Measurements from ENCODE around the gene SRPX.

SRPX gene

DNA sequence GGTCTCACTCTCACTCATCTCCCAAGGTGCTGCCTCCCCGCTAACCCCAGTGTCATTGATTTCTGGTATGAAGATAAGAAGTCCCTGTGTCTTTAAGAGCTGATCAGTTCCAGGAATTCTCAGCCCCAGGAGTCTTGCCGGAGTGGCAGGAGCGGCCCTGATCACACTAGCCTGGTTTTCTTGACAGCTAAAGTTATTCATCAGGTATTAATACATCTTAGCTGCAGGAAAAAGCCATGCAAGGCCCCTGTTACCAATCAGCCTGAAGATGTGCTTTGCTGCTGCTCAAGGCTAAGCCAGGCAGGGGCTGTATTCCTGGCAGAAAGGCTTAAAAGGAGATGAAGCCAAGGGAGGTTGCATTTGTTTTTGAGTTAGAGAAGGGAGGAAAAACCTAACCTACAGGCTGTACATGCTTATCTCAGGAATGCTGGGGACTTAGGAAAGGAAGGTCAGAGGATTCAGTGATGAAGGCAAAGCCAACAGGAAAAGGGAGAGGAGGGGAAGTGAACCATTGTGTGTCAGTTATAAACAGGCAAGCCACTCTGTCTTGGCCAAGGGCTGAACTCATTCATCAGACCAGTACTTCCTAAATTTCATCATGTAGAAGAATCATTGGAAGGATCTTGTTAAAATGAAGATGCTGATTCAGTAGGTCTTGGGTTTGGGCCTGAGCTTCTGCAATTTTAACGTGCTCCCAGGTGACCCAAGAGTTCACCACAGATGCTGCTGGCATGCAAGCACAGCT lies 8.6 kb downstream of the SRPX start:
- peak; percentile 8 to 46 (median 32) for DNase-seq

DNA sequence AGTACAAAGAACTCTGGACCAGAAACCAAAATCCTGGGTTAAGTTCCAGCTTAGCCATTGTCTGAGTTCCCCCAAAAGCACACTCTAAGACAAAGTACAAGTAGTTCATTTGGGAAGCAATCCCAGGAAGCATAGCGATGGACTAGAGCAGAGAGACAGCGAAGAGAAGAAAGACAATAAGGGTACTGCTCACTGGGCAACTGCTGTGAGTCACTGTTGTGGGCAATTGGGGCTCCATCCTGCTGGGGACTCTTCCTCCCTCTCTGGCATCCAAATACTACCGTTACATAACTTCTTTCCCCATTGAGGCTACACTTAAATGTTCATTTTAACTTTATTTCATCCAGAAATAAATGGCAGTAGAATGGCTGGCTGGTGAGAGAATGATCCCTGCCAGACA lies 14.1 kb downstream of the SRPX start:
- DNase-seq, result no peak

DNA sequence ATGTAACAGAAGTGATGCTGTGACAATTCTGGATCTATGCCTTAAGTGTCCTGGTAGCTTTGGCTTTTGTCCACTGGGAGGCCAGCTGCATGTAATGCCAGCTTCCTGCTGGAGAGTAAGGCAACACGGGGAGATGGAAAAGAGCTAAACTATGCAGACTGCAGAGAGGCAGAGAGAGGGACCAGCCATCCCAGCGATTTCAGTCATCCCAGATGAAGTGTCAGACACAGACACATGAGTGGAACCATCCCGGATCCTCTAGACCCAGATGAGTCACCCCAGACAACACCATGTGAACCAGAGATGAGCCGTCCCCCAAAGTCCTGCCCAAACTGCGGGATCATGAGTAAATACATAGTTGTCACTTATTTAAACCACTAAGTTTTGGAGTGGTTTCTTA lies 14.6 kb downstream of the SRPX start:
- DNase-seq, result no peak

DNA sequence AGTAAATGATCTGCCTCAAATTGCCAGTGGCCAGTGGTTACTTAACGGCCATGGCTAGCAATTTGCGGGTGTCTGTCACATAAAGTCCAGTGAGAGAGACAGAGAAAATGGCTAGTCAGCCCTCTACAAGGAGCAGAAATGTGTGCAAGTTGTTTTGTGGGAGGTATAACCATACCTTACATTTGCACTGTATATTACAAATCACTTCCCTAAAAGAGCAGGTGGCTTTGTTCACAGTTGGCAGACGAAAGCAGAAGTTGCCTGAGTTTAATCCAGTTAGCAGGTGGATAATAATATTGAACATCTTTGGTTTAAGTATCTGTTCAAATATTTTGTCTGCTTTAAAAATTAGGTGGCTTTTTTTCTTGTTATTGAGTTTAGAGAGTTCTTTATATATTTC lies 15.6 kb downstream of the SRPX start:
- DNase-seq, result no peak

DNA sequence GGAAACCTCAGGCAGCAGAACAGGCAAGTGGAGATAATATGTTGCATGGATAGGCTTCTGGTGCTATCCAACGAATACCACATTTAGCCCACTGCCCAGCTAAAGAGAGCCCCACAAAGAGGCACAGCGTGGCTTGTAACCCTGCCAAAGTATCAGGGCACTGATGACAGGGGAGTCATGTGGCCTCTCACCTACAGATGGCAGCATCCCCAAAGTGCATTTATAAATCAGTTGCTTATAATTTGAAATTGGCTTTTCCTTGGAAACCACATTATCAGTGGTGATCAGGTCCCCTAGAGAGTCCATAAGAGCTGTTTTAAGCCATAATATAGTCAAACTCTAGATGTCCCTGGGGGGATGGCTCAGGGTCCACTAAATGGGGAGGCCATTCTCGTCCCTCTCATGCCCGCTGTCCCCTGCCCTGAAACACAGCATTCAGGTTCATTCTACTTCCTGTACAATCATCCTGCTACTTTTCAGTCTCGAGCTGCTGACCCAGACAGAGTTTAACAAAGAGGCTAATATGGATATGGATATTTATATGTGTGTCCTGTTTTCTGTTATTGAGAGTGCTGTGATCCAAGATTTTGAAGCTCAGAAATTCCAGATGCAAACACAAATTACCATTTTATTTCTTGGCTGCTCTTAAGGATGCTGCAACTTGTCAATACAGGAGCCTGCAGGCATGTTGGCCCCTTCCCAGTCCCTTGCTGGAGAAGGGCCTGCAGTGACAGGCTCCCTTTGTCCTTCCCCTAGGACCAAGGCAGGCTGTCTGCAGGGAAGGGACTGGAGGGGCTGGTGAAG lies 28.5 kb downstream of the SRPX start:
- DNase-seq, result peak in 3 of 4 experiments; percentile 5 to 9 (median 9)

DNA sequence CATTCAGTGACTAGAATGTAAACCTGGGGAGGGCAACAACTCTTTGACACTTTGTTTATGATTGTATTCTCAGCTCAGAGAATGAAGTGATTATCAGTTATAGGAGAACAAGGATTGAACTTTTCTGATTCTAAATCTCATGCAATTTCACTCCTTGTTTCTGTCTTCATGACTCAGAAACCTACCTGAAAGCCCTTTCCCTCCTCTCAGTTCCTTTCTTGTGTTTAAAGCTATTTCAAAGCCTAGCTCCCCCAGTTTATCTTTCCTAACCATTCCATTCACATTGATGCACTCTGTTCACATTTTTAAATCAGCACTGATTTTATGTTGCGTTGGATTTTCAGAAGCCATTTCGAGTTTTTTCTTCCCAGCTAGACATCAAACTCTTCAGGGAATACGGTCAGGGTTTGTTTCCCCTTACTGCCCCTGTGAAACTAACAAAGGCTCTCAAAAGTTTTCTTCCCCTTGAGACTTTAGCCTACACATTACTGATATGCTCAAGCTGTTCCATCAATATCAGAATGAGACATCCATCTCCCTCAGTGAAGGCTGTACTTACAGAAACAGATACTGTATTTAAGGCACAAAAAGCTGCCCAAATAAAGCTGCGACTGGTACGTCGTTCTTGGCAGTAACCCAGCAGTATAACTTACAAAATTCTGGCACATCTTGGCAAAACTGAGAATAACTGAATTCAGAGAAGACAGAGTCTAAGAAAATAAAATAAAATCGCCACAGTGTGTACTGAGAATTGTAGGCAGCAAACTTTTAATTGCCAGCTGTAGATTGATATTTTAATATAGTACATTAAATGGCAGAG lies 31.0 kb downstream of the SRPX start:
- DNase-seq, result no peak

DNA sequence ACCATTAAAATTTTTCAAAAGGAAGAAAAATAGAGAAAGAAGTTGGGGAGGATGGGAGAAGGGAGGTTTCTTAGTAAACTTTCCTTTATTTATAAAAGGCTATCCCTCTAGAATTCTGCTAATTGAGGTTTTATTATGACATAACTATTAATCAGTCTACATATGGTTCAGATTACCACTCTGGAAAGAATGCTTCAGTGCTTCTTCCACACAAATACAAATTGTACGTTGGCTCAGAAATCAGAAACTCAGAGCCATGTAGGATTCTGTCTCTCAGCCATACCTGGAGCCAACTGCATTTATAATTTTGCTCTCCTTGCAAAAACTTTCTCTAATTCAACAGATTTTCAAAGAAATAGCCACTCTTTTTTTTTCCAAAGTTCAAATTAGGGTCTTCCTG lies 37.1 kb downstream of the SRPX start:
- no peak for DNase-seq

DNA sequence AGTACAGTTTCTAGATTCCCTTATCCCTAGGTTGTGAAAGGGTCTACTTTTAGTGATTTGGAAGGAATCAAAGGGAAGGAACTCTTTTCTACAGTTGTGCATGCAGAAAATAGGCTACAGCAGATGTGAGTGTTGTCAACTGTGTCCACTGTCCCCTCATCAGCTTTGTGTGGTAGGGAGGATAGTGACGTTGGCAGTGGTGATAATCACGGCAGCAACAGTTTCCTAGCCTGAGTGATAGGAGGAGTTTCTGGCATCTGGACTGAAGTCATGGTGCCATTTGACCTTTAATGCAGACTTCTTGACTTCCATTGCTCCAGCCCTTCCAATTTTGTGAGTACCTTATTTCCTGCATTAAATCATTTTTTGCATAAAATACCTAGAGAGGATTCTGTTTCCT lies 39.3 kb downstream of the SRPX start:
- no peak for DNase-seq

DNA sequence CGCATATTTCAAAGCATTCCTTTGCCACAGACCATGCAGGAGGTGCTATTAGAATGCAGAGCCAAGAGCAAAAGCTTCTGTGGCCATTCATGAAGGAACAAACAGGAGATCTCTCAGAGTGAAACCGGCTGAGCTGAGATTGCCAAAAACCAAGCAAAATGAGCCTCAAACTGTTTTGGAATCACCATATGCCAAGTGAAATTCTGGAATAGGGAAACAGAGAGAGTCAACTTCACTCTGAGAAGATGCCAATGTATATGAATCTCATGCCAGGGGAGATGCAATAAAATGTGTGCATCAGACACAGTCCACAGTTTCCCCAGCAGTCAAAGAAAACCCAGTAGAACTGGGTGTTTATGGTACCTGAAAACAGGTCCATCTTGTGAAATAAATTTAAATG lies 42.3 kb downstream of the SRPX start:
- DNase-seq, result no peak

DNA sequence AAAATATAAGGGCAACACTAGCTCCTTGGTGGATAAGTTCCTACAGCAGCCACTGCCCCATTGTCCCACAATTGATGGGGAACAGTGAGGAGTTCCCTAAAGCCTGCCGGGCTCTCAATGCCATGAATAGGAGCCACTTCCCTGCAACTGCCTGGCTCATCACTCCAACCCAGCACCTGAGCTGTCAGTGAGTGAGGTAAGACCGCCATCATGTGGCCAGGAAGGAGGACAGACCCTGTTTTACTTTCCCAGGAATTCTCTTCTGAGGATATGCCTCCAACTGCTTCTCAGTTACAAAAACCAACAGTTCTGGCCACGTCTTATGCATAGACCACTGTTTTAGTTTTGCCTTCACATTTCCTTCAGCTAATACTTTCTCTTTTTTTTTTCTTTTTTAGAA lies 45.5 kb downstream of the SRPX start:
- peak in 2 of 4 experiments; percentile 1 for DNase-seq

DNA sequence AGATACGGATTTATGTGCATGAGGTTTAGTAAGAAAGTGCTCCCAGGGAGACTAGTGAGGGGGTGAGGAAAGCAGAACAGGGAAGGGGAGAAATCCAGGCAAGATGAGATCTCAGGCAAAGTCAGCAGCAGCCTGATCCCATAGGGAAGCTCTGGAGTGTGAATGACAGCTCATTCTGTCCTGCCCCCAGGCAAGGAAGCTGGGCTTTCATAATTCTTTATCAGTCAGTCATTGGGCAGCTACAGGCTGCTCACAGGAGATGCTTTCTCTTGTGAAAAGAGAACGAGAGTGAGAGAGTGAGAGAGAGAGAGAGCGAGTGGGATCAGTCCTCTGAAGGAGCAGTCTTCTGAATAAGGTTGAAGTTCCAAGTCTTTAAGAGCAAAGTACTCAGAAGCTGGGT lies 48.1 kb downstream of the SRPX start:
- no peak for DNase-seq

DNA sequence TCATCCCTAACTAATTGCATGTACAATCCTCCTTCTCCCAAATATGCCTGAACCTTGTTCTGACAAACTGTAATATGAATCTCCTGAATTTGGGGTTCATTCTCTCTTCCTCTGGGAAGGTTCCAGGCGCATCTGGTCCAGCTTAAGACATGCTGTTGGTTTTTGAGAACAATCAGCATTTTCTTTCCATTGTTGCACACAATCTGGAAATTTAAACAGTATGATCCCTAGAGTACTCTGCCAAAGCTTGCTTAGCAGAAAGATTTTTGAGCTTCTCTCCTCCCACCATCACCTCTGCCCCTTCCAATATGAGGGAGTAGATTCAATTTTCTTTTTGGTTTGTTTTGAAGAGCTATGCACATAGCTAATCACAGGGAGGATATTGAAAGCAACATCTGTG lies 50.1 kb downstream of the SRPX start:
- no peak for DNase-seq

DNA sequence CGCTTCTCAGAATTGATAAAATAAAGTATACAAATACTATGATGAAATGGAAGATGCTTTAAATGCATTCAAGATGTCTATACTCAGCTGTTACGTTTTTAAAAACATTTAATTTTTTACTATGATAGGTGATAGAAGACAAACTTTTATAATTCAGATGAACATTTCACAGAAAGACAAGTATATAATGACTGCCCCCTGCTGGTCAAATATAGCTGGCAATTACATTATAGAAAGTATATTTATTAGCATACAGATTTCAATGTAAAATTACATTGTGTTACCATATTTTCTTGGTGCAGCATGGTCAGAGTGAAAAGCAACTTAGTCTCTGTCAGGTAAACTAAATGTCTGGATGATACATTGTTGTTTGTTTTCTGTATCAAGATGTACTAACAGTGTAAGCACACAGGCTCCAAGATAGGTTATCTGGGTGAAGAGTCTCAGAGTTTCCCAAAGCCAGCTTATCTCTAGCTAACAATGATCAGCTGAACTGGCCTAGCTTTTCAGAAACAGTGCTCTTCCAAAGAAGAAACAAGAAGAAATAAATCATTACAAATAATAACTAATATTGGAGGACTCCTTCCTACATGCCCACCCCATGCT lies 54.1 kb downstream of the SRPX start:
- peak in 3 of 4 experiments; percentile 41 to 64 (median 60) for DNase-seq

DNA sequence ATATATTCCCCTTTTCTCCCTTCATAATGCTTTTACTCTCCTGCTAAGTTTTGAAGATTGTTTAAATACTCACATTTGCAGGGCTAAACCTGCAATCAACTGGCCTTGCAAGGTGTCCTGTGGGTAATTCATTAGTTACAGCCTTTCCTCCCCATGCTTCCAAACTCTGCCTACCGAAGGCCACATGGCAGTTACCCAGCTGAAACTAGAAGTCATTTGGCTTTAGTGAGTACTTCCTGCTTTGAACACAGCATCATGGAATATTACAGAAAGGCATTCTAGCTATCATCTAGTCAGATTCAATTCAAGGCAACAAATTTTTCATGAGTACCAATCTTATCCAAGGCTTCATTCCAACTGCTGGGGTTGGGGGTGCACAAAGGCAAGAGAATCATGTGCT lies 55.6 kb downstream of the SRPX start:
- DNase-seq, result no peak

DNA sequence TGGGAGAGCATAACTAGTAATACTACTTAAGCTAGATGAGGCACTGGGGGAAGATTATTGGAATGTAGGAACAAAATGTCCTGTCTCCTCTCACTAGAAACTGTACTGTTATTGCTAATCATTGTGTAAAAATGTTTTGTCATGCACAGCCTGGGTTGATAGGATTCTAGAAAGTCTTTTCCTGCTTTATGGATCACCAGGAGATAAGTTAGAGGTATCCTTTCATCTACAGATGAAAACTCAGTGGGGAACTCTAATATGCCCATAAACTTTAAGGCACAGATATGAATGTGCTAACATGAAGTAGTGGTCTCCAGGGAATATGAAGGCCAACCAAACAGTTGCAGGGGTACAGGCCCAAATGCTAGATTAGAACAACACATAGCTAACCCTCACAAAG lies 57.5 kb downstream of the SRPX start:
- DNase-seq, result no peak

DNA sequence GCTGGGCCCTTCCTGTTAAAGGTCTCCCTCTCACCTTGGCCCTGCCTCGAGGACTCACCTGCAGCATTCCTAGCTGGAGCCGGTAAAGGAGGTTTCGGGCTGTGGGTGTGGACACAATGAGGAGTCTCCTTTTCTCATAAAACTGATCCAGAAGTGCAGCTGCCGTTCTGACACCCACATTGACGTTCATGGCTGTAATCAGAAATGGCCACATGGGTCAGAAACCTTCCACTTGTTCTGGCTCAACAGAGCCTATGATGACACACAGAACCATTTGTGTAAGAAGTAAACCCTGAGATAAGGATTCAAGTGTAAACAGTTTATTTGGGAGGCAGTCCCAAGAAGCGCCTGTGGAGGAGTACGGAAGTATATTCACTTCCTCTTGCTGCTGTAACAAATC lies 63.8 kb downstream of the SRPX start:
- DNase-seq, result no peak

DNA sequence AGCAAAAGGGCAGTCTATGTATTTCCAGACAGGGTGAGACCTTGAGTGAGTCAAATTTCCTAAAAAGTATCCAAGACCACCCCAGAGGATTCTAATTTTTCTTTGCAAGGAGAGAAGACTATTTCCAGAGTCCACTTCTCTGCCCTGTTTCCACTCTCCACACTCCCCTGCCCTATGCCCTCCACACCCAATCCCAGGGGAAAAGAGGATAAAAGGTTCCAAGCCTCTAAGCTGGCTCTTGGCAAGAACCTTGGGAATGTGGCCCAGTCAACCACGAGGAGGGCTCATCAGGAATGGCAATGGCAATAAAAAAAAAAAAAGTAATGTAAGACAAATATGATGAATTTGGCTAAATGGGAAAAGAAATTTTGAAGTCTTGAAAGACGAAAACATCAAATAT lies 65.9 kb downstream of the SRPX start:
- DNase-seq, result no peak

DNA sequence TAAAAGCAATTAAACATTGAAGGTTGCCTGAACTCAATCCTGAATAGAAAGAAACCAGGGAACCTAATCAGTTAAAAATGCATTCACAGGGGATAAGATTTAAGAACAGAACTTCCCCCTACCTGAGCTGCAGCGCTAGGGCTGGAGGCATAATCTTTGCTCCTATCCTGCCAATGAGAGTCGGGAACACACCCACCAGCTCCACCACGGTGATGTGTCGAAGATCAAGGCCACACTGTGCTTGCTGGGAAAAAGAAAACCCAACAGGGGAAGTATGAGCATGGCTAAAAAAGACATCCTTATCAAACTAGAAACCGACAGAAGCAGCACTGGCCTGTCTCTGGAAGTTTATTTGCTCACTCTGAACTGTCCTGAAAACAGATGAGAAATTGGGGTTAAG lies 66.3 kb downstream of the SRPX start:
- DNase-seq, result no peak

DNA sequence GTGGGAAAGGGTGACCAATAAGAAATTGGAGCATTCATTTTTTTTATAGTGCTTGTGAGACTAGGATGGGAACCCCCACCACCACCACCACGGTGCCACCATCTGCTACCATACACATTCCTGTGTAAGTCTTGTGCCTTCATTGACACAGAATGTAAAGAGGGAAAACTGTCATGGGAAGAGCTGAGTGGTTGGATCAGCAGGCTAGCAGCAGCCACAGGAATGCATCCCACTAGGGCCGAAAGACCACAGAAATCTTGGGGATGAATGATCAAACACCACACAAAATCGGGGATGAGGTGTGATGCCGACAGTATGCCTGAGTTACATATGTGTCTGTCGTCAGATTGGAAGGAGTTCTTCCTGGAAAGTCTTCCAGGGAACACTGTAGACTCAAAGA lies 69.2 kb downstream of the SRPX start:
- DNase-seq, result no peak

DNA sequence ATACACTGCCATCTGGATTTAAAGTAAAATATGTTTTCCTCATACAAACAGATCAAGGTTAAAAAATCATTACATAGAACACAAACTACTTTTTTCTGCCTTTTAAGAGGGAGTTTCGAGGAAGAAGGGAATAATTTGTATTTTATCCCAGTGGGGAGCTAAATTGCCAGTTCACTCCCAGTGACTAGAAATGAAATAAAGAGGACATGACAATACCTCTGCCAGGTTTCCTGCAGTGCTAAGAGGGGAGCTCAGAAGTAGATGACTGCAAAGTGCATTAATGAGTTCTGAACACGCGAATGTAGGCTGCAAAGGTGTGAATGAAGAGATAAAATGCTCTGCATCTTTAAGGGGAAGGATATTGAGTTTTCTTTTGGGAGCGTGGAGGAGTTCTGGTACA lies 69.7 kb downstream of the SRPX start:
- DNase-seq, result no peak

DNA sequence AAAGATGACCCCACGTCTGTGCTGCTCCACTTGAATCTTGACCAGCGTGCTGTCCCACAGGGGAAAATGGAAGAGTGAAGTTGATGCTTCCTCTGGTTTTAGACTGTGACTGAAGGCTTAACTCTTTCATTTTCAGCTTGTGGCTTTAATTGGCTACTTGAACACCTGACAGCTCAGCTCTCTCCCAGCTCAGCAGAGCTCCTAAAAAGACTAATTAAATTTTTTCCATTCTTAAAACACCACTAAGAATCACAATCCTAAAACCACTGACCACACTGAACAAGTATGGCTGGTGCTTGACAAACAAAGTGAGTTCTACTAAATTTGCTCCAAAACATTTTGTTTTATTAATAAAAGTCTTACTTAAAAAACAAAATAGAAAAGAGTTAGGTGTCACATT lies 71.7 kb downstream of the SRPX start:
- no peak for DNase-seq

DNA sequence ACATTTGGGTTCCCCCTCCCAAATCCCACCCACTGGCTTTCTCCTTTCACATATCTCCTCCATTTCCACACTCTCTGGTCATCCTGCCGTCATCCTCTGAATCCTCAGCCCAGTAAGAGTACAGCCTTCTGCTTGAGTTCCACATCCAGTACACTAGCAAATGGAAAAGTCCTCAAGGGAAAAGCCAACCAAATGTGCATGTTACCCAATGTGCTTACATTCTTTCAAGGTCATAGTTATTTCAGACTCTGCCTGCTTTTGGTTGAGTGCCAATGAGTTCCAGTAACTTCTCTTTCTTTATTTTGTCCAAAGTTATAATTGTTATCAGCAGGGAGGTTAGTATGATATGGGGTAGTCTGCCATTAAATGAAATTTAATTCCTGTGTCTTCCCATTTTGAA lies 78.1 kb downstream of the SRPX start:
- DNase-seq, result no peak

DNA sequence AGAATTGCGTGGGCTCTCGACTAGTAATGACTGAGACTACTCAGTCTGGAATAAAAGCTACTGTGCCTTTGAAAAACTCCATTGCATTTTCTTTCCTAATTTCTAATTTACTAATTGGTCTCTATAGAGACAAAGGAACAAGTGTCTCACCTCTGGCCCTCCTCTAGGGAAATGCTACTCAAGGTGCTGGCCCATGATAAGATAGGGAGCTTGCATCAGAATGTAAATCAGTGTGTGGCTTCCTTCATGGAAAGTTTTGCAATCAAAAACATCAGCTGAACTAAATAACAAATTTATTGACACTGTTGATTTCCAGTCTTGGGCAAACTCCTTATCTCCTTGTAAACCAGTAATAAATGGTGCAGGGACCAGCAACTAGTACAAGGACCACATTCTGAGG lies 81.8 kb downstream of the SRPX start:
- no peak for DNase-seq
